ENCODE measurements around the gene EMC7.

The EMC7 gene

DNA sequence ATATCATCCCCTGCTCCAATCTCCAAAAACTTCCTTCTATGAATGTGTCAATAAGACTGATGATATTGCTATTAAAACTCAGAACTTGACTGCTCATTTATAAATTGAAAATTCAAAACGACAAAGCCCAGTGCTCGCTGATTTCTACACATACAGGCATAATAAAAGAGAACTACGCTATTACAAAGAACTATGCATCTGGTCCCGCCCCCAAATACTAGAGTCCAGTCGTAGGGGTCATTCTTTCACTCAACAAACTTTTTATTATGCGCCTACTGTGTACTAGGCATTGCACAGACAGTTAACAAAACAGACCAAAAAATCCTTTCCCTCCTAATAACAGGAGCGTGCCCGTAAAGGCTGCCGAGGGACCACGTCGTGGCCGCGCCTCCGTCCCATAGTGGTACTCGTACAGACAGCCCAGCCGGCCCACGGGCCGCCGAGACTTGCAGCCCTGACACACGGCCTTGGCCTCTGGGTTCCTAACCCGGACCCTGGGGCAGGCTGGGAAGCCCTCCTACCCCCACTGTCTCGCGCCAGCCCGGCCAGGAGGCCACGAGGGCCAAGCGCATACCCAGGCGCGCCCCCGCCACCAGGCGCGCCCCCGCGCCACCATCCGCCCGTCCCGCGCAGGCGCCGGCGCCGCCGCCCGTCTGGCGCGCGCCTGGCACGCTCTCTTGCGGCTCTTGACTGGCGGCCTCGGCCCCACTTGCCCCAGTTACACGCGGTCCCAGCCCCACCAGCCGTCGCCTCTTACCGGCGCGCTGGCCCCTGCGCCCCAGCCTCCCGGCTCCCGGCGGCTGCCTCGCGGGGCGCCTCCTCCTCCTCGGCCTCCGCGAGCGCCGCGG, 63.4 kb downstream of the EMC7 start:
- peak; percentile 77 for DNase-seq (ENCODE audit: low read depth)

All from ELR (cell line).